HG03565 (cell line): Measurements from ENCODE around the gene EPHB2.
"Not testable (repeated sequence)": the region's sequence is repeated elsewhere in the genome, so short reads cannot be mapped to it uniquely, and the experiment has no call there.

Experiments used
- ATAC-seq: cut with Tn5 transposase; IDR thresholded peaks from one replicate; pipeline ENCODE4 v1.9.1; 2021; ENCODE audit warnings: mild to moderate bottlenecking, moderate library complexity; ENCODE audit not compliant: unreplicated experiment

EPHB2 gene

GRCh38 chr1:22932803-22933470 is 222.3 kb downstream of the EPHB2 start:
- no peak for ATAC-seq

GRCh38 chr1:22935433-22935832 is 224.8 kb downstream of the EPHB2 start:
- ATAC-seq = no peak

- no peak for ATAC-seq
Measured at GRCh38 chr1:22936681-22937080, 226.0 kb downstream of the EPHB2 start.

GRCh38 chr1:22941257-22941656 is 230.6 kb downstream of the EPHB2 start:
- no peak for ATAC-seq

GRCh38 chr1:22944346-22945055 is 233.9 kb downstream of the EPHB2 start:
- ATAC-seq = no peak

- not testable (repeated sequence) for ATAC-seq
Measured at GRCh38 chr1:22945171-22945570, 234.5 kb downstream of the EPHB2 start.

GRCh38 chr1:22949822-22950331 is 239.2 kb downstream of the EPHB2 start:
- ATAC-seq = no peak

GRCh38 chr1:22951796-22952195 is 241.2 kb downstream of the EPHB2 start:
- no peak for ATAC-seq

- ATAC-seq = no peak
Measured at GRCh38 chr1:22952694-22953056, 242.0 kb downstream of the EPHB2 start.

- ATAC-seq = no peak
Measured at GRCh38 chr1:22953057-22953739, 242.6 kb downstream of the EPHB2 start.

- ATAC-seq = no peak
Measured at GRCh38 chr1:22953740-22954141, 243.1 kb downstream of the EPHB2 start.

- ATAC-seq = no peak
Measured at GRCh38 chr1:22955146-22955545, 244.5 kb downstream of the EPHB2 start.

GRCh38 chr1:22957066-22957465 is 246.4 kb downstream of the EPHB2 start:
- no peak for ATAC-seq

- no peak for ATAC-seq
Measured at GRCh38 chr1:22958556-22958955, 247.9 kb downstream of the EPHB2 start.

- ATAC-seq = no peak
Measured at GRCh38 chr1:22959545-22960360, 249.1 kb downstream of the EPHB2 start.

- ATAC-seq = no peak
Measured at GRCh38 chr1:22962558-22962957, 251.9 kb downstream of the EPHB2 start.

- no peak for ATAC-seq
Measured at GRCh38 chr1:22963044-22963677, 252.5 kb downstream of the EPHB2 start.

- ATAC-seq = no peak
Measured at GRCh38 chr1:22966309-22966708, 255.7 kb downstream of the EPHB2 start.

GRCh38 chr1:22967833-22968232 is 257.2 kb downstream of the EPHB2 start:
- no peak for ATAC-seq

- no peak for ATAC-seq
Measured at GRCh38 chr1:22969304-22969709, 258.7 kb downstream of the EPHB2 start.

- ATAC-seq = no peak
Measured at GRCh38 chr1:22970096-22970495, 259.5 kb downstream of the EPHB2 start.
